GM12873 (cell line): ENCODE data around the gene RHOT1.
A peak's percentile ranks its signal among the peaks of the same experiment; 100 is the strongest.

Experiments
- TF ChIP-seq, protein P1 (sequence below): IDR thresholded peaks from 2 replicates; pipeline ENCODE4 v1.5.1; 2012; ENCODE audit warnings: low read depth, mild to moderate bottlenecking, moderate library complexity, low read length, control low read depth; ENCODE audit not compliant: insufficient read depth; ENCODE audit errors: missing control alignments

The RHOT1 gene

DNA sequence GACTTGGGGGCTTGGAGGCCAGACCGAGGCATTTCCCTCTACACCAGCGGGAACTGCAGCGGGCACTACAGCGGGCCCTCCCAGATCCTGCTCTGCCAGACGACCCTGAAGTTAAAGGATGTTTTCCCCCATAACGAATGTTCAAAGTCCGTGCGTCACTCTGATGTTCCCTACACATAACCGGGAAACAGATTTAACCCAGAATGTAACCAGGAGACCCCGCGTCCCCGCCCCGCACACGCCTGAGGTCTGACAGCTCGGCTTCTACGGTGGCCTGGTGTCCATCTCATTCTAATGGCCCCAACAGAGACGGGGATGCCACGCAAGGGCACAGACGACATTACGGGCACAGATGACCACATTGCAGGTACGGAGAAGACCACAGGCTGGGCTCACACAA is 31.7 kb upstream of the RHOT1 start:
- TF ChIP-seq, protein P1, sequence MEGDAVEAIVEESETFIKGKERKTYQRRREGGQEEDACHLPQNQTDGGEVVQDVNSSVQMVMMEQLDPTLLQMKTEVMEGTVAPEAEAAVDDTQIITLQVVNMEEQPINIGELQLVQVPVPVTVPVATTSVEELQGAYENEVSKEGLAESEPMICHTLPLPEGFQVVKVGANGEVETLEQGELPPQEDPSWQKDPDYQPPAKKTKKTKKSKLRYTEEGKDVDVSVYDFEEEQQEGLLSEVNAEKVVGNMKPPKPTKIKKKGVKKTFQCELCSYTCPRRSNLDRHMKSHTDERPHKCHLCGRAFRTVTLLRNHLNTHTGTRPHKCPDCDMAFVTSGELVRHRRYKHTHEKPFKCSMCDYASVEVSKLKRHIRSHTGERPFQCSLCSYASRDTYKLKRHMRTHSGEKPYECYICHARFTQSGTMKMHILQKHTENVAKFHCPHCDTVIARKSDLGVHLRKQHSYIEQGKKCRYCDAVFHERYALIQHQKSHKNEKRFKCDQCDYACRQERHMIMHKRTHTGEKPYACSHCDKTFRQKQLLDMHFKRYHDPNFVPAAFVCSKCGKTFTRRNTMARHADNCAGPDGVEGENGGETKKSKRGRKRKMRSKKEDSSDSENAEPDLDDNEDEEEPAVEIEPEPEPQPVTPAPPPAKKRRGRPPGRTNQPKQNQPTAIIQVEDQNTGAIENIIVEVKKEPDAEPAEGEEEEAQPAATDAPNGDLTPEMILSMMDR = no peak

DNA sequence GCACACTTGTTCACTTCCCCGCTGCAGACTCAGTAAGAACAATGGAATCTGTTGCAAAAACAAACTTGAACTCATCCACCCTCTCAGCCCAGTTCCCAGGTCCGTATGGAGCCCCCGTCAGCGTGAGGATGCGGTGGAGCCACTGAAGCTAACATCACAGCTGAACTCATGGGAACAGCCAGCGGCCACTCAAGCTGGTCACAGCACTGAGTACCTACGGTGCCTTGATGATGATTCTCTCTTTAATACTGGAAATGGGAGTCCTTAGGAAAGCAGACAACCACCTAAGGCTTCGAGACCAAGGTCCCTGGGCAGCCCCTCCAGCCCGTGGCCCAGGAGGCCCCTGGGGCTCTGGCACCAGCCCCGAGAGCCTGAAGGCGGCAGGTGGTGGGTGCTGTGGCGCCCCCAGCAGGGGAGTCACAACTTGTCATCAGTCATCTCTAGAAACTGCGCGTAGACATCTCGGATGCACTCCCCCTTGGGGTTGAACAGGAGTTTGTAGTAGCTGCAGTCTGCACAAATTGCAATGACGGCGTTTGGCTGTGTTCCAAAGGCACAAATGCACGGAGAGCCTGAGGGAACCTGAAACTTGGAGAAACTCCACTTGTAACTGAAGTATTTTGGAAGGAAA is 31.0 kb upstream of the RHOT1 start:
- TF ChIP-seq, protein P1 = peak; percentile 61

DNA sequence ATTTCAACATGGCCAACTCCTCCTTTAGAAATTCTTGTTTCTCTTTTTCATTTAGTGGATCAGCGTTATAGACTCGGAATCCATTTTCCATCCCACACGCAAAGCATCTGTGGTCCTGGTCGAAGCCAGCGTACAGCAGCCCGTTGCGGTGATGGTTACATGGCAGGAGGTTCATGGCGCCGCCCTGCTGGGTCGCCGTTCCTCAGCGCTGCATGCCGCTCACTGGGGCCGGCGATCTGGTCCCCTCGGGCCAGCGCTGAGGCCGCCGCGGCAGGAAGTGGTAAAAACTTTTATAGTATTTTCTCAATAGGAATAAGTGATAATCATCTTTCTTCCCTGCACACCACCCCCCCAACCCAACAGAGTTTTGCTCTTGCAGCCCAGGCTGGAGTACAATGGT is 29.9 kb upstream of the RHOT1 start:
- TF ChIP-seq, protein P1 = no peak

DNA sequence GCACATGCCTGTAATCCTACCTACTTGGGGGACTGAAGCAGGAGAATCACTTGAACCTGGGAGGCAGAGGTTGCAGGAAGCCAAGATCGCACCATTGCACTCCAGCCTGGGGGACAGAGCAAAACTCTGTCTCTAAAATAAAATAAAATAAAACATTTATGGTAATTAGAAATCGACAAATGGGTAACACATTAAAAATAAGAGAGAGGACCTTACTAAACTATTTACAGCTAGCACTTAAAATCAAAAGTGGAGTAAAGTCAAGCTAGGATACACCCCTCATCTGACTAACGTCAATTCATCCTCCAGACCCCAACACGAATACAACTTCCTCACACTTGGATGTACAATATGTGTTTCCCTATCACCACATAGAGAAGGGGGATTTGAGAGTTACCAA is 27.8 kb upstream of the RHOT1 start:
- TF ChIP-seq, protein P1 = no peak

DNA sequence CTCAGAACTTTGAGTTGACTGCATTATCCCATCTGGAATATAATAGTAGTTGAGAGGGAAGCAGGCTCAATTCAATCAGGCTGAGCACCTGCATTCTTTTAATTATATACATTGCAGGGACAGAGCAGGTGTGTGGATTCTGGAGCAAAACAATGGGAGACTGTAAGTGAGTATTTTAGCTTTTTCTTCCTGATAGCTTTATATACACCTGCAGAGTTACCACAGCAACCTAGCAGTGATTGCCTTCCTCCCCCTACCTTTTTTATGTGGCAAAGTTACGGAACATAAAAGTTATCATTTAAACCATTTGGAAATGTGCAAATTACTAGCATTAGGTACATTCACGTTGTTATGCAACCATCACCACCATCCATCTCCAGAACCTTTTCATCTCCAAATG is 25.4 kb upstream of the RHOT1 start:
- TF ChIP-seq, protein P1 = no peak

DNA sequence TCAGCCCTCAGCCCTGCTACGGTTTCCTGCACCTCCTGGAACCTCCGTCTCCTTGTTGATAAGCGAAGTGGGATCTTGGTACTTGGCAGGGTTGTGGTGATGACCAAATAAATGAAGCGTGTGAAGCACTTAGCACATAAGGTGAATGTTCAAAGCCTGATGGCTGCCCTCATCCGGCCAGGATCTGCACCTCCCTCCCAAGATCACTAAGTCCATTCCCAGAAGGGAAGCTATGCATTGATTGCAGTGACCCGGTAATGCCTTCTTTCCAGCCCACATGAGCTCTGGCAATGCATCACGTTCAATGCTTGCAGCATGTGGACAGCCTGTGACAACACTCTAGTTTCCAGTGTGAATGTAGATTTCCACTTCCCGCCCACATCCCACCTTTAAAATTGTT is 24.9 kb upstream of the RHOT1 start:
- TF ChIP-seq, protein P1 = no peak

DNA sequence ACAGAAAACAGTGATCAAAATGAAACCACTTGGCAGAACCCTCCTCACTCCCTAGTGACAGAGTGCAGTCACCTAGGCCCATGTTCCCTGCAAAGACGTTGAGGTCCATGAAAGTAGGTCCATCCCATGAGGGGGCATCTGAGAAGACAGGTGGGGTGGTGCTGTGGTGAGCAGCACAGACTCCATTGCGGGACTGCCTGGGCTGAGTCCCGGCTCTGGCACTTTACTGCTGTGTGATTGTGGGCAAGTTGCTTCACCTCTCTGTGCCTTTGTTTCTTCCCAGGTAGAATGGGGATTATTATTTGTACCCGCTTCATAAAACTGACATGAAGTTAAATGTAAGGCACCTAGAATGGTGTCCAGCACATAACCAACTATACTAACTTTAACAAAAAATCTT is 23.5 kb upstream of the RHOT1 start:
- TF ChIP-seq, protein P1 = no peak
